IPS-NIHi7 (cell line): Measurements from ENCODE around the gene WDR44.
A peak's percentile ranks its signal among the peaks of the same experiment; 100 is the strongest.
"Not testable (repeated sequence)": the region's sequence is repeated elsewhere in the genome, so short reads cannot be mapped to it uniquely, and the experiment has no call there.

Source experiments
- DNase-seq: peaks from one replicate; pipeline ENCODE4 v3.0.0; 2012; ENCODE audit warnings: mixed read lengths; ENCODE audit errors: extremely low spot score

The WDR44 gene

GRCh38 chrX:118360429-118361125 lies 14.7 kb downstream of the WDR44 start:
- DNase-seq, result no peak

GRCh38 chrX:118364261-118364660 lies 18.4 kb downstream of the WDR44 start:
- no peak for DNase-seq

- no peak for DNase-seq
Measured at GRCh38 chrX:118367338-118367737, 21.4 kb downstream of the WDR44 start.

GRCh38 chrX:118368398-118368797 lies 22.5 kb downstream of the WDR44 start:
- no peak for DNase-seq

- no peak for DNase-seq
Measured at GRCh38 chrX:118370921-118371624, 25.2 kb downstream of the WDR44 start.

- DNase-seq, result no peak
Measured at GRCh38 chrX:118373538-118373937, 27.6 kb downstream of the WDR44 start.

GRCh38 chrX:118383120-118383519 lies 37.2 kb downstream of the WDR44 start:
- DNase-seq, result no peak

GRCh38 chrX:118392716-118393115 lies 46.8 kb downstream of the WDR44 start:
- DNase-seq, result no peak

- no peak for DNase-seq
Measured at GRCh38 chrX:118396113-118396512, 50.2 kb downstream of the WDR44 start.

GRCh38 chrX:118418811-118419251 lies 72.9 kb downstream of the WDR44 start:
- DNase-seq, result peak; percentile 32

- DNase-seq, result no peak
Measured at GRCh38 chrX:118420462-118420861, 74.6 kb downstream of the WDR44 start.

GRCh38 chrX:118423558-118423957 lies 77.7 kb downstream of the WDR44 start:
- no peak for DNase-seq

- no peak for DNase-seq
Measured at GRCh38 chrX:118432799-118433198, 86.9 kb downstream of the WDR44 start.

GRCh38 chrX:118437283-118437682 lies 91.4 kb downstream of the WDR44 start:
- no peak for DNase-seq

GRCh38 chrX:118448273-118448783 lies 102.4 kb downstream of the WDR44 start:
- DNase-seq, result no peak

- no peak for DNase-seq
Measured at GRCh38 chrX:118455013-118455412, 109.1 kb downstream of the WDR44 start.

- peak; percentile 61 for DNase-seq
Measured at GRCh38 chrX:118459494-118459893, 113.6 kb downstream of the WDR44 start.

- no peak for DNase-seq
Measured at GRCh38 chrX:118464501-118464900, 118.6 kb downstream of the WDR44 start.

- DNase-seq, result no peak
Measured at GRCh38 chrX:118468122-118468521, 122.2 kb downstream of the WDR44 start.

- DNase-seq, result not testable (repeated sequence)
Measured at GRCh38 chrX:118470721-118471347, 124.9 kb downstream of the WDR44 start.

- no peak for DNase-seq
Measured at GRCh38 chrX:118474586-118474985, 128.7 kb downstream of the WDR44 start.

GRCh38 chrX:118475903-118476302 lies 130.0 kb downstream of the WDR44 start:
- no peak for DNase-seq

- DNase-seq, result no peak
Measured at GRCh38 chrX:118480172-118480571, 134.3 kb downstream of the WDR44 start.
